ENCODE measurements around the gene IFT80.

DNA sequence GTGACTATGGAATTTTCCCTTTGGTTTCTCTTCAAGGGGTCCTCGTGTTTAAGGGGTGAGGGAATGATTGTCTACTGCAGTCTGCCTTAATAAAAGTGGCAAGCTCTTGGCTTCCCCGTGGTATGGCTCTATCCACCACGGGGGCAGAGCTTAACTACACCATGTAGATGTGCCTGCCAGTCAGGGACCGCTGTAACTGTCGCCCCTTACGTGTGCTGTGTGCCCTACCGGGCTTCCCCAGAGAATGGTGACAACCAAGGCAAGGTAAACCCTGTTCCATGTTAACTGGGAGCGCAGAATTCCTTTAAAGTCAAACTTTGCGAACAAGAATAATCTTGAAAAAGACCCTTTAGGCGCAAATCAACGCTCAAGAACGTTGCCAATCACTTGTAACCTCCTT is 174.8 kb downstream of the IFT80 start:
- TF ChIP-seq EZH2 (IDR thresholded peaks at IDR 0.05; ENCODE audit: borderline replicate concordance) (no peak), CTCF (IDR thresholded peaks at IDR 0.05; ENCODE audit: poor library complexity) (no peak), EZH2phosphoT487 (IDR thresholded peaks at IDR 0.05; ENCODE audit: low read depth, severe bottlenecking, unreplicated experiment) (no peak)
